WTC11 (cell line): ENCODE measurements around the gene NSUN7. TPM values are rescaled to one million over a fixed set of nuclear protein-coding genes. Genes with fewer than 3 reads are reported as not detected.

ENCODE experiments used
- ATAC-seq: fragments of 200-7000 bp; cut with Tn5 transposase; 2 replicates; pipeline ENCODE4 v1.10.0; 2021; ENCODE audit warnings: mild to moderate bottlenecking, moderate library complexity
- CTCF ChIA-PET: fragments of 300-600 bp; sonication (Branson Sonifier 250); formaldehyde crosslinking; loops from one replicate; lab custom pipeline; 2021; ENCODE audit warnings: antibody characterized with exemption; lab: Charles Lee
- POLR2A ChIA-PET: fragments of 350-600 bp; sonication (Branson Sonifier 250); formaldehyde crosslinking; loops from one replicate; lab custom pipeline; 2021; ENCODE audit warnings: antibody characterized with exemption; lab: Charles Lee
- DNase-seq: peaks from one replicate; pipeline ENCODE4 v3.0.0; 2021; ENCODE audit warnings: low spot score
- H3K27ac Mint-ChIP-seq: 2 replicates; pipeline ENCODE4 v1.8.0; 2021; ENCODE audit warnings: mixed read lengths
- H3K27me3 Mint-ChIP-seq: 2 replicates; pipeline ENCODE4 v1.8.0; 2021; ENCODE audit warnings: low read depth, mild to moderate bottlenecking, moderate library complexity, mixed read lengths
- H3K36me3 Mint-ChIP-seq: 2 replicates; pipeline ENCODE4 v1.8.0; 2021; ENCODE audit warnings: mixed read lengths
- H3K4me1 Mint-ChIP-seq: 2 replicates; pipeline ENCODE4 v1.8.0; 2022; ENCODE audit warnings: mixed read lengths
- H3K4me3 Mint-ChIP-seq: 2 replicates; pipeline ENCODE4 v1.8.0; 2021; ENCODE audit warnings: mild to moderate bottlenecking, moderate library complexity, mixed read lengths
- H3K9me3 Mint-ChIP-seq: 2 replicates; pipeline ENCODE4 v1.8.0; 2021; ENCODE audit warnings: mixed read lengths
- CREM ChIP-seq: sonication (generic); formaldehyde crosslinking; IDR thresholded peaks from 2 replicates; pipeline ENCODE4 v1.8.1; 2022; ENCODE audit warnings: mild to moderate bottlenecking, missing genetic modification reagents, moderate library complexity
- EMX1 ChIP-seq: fragments of 250-450 bp; sonication (Bioruptor Pico); IDR thresholded peaks from 2 replicates; pipeline ENCODE4 v1.8.0; 2021; ENCODE audit warnings: mild to moderate bottlenecking
- FOXK1 ChIP-seq: sonication (generic); formaldehyde crosslinking; IDR thresholded peaks from 2 replicates; pipeline ENCODE4 v1.8.0; 2022; ENCODE audit warnings: mild to moderate bottlenecking, moderate library complexity, missing genetic modification reagents
- HMGA2 ChIP-seq: fragments of 250-450 bp; sonication (Bioruptor Pico); IDR thresholded peaks from 2 replicates; pipeline ENCODE4 v1.4.0; 2021; ENCODE audit warnings: mild to moderate bottlenecking, moderate library complexity
- JAZF1 ChIP-seq: fragments of 250-450 bp; sonication (Bioruptor Pico); IDR thresholded peaks from 2 replicates; pipeline ENCODE4 v1.9.0; 2021; ENCODE audit warnings: moderate library complexity, mild to moderate bottlenecking, inconsistent platforms
- NFE2L1 ChIP-seq: sonication (generic); formaldehyde crosslinking; IDR thresholded peaks from 2 replicates; pipeline ENCODE4 v1.8.1; 2023; ENCODE audit warnings: missing genetic modification reagents
- RORB ChIP-seq: fragments of 250-450 bp; sonication (Bioruptor Pico); IDR thresholded peaks from 2 replicates; pipeline ENCODE4 v1.9.0; 2021; ENCODE audit warnings: mild to moderate bottlenecking
- SMAD4 ChIP-seq: sonication (generic); formaldehyde crosslinking; IDR thresholded peaks from 2 replicates; pipeline ENCODE4 v1.8.0; 2022; ENCODE audit warnings: mild to moderate bottlenecking, missing genetic modification reagents
- TEAD4 ChIP-seq: sonication (generic); formaldehyde crosslinking; IDR thresholded peaks from 2 replicates; pipeline ENCODE4 v1.8.0; 2022; ENCODE audit warnings: mild to moderate bottlenecking, missing genetic modification reagents
- TP53 ChIP-seq: sonication (generic); formaldehyde crosslinking; IDR thresholded peaks from 2 replicates; pipeline ENCODE4 v1.8.1; 2023; ENCODE audit warnings: mild to moderate bottlenecking, missing genetic modification reagents
- ZNF121 ChIP-seq: sonication (generic); formaldehyde crosslinking; IDR thresholded peaks from 2 replicates; pipeline ENCODE4 v1.8.0; 2023; ENCODE audit warnings: missing genetic modification reagents
- ZNF138 ChIP-seq: sonication (generic); formaldehyde crosslinking; conservative IDR thresholded peaks from 2 replicates; pipeline ENCODE4 v1.8.1; 2022; ENCODE audit warnings: mild to moderate bottlenecking, moderate library complexity, missing genetic modification reagents
- ZNF232 ChIP-seq: sonication (generic); formaldehyde crosslinking; IDR thresholded peaks from 2 replicates; pipeline ENCODE4 v1.8.0; 2022; ENCODE audit warnings: mild to moderate bottlenecking, missing genetic modification reagents
- ZNF263 ChIP-seq: sonication (generic); formaldehyde crosslinking; IDR thresholded peaks from 2 replicates; pipeline ENCODE4 v1.8.1; 2022; ENCODE audit warnings: low read depth, mild to moderate bottlenecking, moderate library complexity, missing genetic modification reagents
- total RNA-seq: library from RNA; stranded (reverse); gene quantifications from 3 replicates; pipeline ENCODE4 v1.2.3, GENCODE V29; 2021
- TF ChIP-seq, protein P1 (sequence below): sonication (generic); formaldehyde crosslinking; IDR thresholded peaks from 2 replicates; pipeline ENCODE4 v1.8.1; 2023; ENCODE audit warnings: mild to moderate bottlenecking, missing genetic modification reagents, moderate library complexity
- TF ChIP-seq, protein P2 (sequence below): sonication (generic); formaldehyde crosslinking; IDR thresholded peaks from 2 replicates; pipeline ENCODE4 v1.8.0; 2022; ENCODE audit warnings: mild to moderate bottlenecking, missing genetic modification reagents
- TF ChIP-seq, protein P3 (sequence below): sonication (generic); formaldehyde crosslinking; IDR thresholded peaks from 2 replicates; pipeline ENCODE4 v1.8.0; 2023; ENCODE audit warnings: mild to moderate bottlenecking, missing genetic modification reagents
- TF ChIP-seq, protein P4 (sequence below): sonication (generic); formaldehyde crosslinking; IDR thresholded peaks from 2 replicates; pipeline ENCODE4 v1.8.1; 2023; ENCODE audit warnings: mild to moderate bottlenecking, missing genetic modification reagents
- TF ChIP-seq, protein P5 (sequence below): fragments of 250-450 bp; sonication (Bioruptor Pico); IDR thresholded peaks from 2 replicates; pipeline ENCODE4 v1.9.0; 2021; ENCODE audit warnings: moderate library complexity, mild to moderate bottlenecking, inconsistent platforms, borderline replicate concordance
- TF ChIP-seq, protein P6 (sequence below): sonication (generic); formaldehyde crosslinking; IDR thresholded peaks from 2 replicates; pipeline ENCODE4 v1.8.1; 2023; ENCODE audit warnings: mild to moderate bottlenecking, moderate library complexity, missing genetic modification reagents
- TF ChIP-seq, protein P7 (sequence below): sonication (generic); formaldehyde crosslinking; IDR thresholded peaks from 2 replicates; pipeline ENCODE4 v1.8.0; 2022; ENCODE audit warnings: missing genetic modification reagents

The NSUN7 gene
- total RNA-seq, 1 experiment from 2014 or later: 24.1 TPM

DNA sequence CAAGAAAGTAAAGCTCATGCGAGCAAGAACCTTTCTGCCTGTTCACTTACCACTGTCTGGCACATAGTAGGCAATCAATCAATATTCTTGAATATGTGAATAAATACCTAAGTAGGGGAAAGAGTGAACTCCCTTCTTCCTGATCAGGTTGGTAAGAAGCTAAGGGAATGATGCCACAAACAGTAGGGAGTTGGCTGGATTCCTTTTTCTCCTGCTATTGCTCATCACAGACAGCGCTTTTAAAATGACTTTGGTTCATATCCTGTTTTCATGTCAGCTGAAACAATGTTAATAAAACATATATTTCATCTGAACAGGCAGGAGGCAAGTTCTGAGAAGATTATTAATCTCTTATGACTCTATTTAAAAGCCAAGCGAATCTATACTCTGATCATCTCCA lies 99.2 kb downstream of the NSUN7 start:
- DNase-seq: no peak
- ChIA-PET CTCF (interaction anchor here (0.6 to 3.4 kb wide), 8 partner anchors 8 to 365 kb away, joined by 3 to 22 read pairs (median 4); partner anchors contain the start of gene APBB2), POLR2A (interaction anchor here (0.6 kb wide), 1 partner anchor 15 kb away, joined by 3 read pairs; no protein-coding TSS in a partner anchor)
- ATAC-seq: no peak
- H3K9me3 Mint-ChIP-seq: no peaks in the 10 kb centered on the region
- no peaks in the 10 kb centered on the region for H3K27me3 Mint-ChIP-seq
- peaks cover 10% of the 10 kb centered on the region; the same call in 1 of the 2 replicates for H3K36me3 Mint-ChIP-seq
- peak overlapping the region; percentile 52; the same call in 1 of the 2 replicates for H3K27ac Mint-ChIP-seq
- peaks cover 38% of the 10 kb centered on the region for H3K4me1 Mint-ChIP-seq
- H3K4me3 Mint-ChIP-seq: no peak overlapping the region
- TF ChIP-seq RORB (CRISPR knock-in tag) (no peak), FOXK1 (CRISPR knock-in tag) (no peak), TP53 (CRISPR knock-in tag) (no peak), SMAD4 (no peak), JAZF1 (CRISPR knock-in tag) (no peak), ZNF232 (CRISPR knock-in tag) (no peak), NFE2L1 (CRISPR knock-in tag) (no peak)
- TF ChIP-seq, protein P1, sequence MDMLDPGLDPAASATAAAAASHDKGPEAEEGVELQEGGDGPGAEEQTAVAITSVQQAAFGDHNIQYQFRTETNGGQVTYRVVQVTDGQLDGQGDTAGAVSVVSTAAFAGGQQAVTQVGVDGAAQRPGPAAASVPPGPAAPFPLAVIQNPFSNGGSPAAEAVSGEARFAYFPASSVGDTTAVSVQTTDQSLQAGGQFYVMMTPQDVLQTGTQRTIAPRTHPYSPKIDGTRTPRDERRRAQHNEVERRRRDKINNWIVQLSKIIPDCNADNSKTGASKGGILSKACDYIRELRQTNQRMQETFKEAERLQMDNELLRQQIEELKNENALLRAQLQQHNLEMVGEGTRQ (CRISPR knock-in tag): no peak
- TF ChIP-seq, protein P2, sequence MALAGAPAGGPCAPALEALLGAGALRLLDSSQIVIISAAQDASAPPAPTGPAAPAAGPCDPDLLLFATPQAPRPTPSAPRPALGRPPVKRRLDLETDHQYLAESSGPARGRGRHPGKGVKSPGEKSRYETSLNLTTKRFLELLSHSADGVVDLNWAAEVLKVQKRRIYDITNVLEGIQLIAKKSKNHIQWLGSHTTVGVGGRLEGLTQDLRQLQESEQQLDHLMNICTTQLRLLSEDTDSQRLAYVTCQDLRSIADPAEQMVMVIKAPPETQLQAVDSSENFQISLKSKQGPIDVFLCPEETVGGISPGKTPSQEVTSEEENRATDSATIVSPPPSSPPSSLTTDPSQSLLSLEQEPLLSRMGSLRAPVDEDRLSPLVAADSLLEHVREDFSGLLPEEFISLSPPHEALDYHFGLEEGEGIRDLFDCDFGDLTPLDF (CRISPR knock-in tag): no peak

DNA sequence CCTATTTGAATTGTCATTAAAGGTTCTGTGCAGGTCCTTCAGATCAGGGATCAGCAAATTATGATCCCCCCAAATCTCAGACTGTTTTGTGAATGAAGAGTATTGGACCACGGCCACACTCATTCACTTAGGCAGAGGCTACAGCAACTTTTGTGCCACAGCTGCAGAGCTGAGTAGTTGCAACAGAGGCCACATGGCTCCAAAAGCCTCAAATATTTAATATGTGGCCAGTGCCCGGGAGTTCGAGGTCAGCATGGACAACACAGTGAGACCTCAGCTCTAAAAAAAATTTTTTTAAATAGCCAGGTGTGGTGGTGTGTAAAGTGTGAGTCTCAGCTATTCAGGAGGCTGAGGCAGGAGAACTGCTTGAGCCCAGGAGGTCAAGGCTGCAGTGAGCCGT lies 100.7 kb downstream of the NSUN7 start:
- TF ChIP-seq ZNF263 (CRISPR knock-in tag) (no peak), EMX1 (CRISPR knock-in tag) (no peak), CREM (no peak), TEAD4 (no peak), ZNF121 (CRISPR knock-in tag) (no peak), TP53 (CRISPR knock-in tag) (no peak), ZNF138 (CRISPR knock-in tag) (no peak), HMGA2 (CRISPR knock-in tag) (no peak)
- TF ChIP-seq, protein P3, sequence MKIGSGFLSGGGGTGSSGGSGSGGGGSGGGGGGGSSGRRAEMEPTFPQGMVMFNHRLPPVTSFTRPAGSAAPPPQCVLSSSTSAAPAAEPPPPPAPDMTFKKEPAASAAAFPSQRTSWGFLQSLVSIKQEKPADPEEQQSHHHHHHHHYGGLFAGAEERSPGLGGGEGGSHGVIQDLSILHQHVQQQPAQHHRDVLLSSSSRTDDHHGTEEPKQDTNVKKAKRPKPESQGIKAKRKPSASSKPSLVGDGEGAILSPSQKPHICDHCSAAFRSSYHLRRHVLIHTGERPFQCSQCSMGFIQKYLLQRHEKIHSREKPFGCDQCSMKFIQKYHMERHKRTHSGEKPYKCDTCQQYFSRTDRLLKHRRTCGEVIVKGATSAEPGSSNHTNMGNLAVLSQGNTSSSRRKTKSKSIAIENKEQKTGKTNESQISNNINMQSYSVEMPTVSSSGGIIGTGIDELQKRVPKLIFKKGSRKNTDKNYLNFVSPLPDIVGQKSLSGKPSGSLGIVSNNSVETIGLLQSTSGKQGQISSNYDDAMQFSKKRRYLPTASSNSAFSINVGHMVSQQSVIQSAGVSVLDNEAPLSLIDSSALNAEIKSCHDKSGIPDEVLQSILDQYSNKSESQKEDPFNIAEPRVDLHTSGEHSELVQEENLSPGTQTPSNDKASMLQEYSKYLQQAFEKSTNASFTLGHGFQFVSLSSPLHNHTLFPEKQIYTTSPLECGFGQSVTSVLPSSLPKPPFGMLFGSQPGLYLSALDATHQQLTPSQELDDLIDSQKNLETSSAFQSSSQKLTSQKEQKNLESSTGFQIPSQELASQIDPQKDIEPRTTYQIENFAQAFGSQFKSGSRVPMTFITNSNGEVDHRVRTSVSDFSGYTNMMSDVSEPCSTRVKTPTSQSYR: no peak
- TF ChIP-seq, protein P4, sequence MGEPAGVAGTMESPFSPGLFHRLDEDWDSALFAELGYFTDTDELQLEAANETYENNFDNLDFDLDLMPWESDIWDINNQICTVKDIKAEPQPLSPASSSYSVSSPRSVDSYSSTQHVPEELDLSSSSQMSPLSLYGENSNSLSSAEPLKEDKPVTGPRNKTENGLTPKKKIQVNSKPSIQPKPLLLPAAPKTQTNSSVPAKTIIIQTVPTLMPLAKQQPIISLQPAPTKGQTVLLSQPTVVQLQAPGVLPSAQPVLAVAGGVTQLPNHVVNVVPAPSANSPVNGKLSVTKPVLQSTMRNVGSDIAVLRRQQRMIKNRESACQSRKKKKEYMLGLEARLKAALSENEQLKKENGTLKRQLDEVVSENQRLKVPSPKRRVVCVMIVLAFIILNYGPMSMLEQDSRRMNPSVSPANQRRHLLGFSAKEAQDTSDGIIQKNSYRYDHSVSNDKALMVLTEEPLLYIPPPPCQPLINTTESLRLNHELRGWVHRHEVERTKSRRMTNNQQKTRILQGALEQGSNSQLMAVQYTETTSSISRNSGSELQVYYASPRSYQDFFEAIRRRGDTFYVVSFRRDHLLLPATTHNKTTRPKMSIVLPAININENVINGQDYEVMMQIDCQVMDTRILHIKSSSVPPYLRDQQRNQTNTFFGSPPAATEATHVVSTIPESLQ (CRISPR knock-in tag): no peak
- TF ChIP-seq, protein P5, sequence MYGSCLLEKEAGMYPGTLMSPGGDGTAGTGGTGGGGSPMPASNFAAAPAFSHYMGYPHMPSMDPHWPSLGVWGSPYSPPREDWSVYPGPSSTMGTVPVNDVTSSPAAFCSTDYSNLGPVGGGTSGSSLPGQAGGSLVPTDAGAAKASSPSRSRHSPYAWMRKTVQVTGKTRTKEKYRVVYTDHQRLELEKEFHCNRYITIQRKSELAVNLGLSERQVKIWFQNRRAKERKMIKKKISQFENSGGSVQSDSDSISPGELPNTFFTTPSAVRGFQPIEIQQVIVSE (CRISPR knock-in tag): no peak
- TF ChIP-seq, protein P6, sequence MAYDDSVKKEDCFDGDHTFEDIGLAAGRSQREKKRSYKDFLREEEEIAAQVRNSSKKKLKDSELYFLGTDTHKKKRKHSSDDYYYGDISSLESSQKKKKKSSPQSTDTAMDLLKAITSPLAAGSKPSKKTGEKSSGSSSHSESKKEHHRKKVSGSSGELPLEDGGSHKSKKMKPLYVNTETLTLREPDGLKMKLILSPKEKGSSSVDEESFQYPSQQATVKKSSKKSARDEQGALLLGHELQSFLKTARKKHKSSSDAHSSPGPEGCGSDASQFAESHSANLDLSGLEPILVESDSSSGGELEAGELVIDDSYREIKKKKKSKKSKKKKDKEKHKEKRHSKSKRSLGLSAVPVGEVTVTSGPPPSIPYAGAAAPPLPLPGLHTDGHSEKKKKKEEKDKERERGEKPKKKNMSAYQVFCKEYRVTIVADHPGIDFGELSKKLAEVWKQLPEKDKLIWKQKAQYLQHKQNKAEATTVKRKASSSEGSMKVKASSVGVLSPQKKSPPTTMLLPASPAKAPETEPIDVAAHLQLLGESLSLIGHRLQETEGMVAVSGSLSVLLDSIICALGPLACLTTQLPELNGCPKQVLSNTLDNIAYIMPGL (CRISPR knock-in tag): no peak
- TF ChIP-seq, protein P7, sequence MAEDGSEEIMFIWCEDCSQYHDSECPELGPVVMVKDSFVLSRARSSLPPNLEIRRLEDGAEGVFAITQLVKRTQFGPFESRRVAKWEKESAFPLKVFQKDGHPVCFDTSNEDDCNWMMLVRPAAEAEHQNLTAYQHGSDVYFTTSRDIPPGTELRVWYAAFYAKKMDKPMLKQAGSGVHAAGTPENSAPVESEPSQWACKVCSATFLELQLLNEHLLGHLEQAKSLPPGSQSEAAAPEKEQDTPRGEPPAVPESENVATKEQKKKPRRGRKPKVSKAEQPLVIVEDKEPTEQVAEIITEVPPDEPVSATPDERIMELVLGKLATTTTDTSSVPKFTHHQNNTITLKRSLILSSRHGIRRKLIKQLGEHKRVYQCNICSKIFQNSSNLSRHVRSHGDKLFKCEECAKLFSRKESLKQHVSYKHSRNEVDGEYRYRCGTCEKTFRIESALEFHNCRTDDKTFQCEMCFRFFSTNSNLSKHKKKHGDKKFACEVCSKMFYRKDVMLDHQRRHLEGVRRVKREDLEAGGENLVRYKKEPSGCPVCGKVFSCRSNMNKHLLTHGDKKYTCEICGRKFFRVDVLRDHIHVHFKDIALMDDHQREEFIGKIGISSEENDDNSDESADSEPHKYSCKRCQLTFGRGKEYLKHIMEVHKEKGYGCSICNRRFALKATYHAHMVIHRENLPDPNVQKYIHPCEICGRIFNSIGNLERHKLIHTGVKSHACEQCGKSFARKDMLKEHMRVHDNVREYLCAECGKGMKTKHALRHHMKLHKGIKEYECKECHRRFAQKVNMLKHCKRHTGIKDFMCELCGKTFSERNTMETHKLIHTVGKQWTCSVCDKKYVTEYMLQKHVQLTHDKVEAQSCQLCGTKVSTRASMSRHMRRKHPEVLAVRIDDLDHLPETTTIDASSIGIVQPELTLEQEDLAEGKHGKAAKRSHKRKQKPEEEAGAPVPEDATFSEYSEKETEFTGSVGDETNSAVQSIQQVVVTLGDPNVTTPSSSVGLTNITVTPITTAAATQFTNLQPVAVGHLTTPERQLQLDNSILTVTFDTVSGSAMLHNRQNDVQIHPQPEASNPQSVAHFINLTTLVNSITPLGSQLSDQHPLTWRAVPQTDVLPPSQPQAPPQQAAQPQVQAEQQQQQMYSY (CRISPR knock-in tag): no peak
- TF ChIP-seq, all 79 proteins: peak for 0
- Mint-ChIP-seq H3K9me3 (no peaks in the 10 kb centered on the region), H3K4me1 (peaks cover 40% of the 10 kb centered on the region), H3K27me3 (no peaks in the 10 kb centered on the region), H3K36me3 (peaks cover 13% of the 10 kb centered on the region; the same call in 1 of the 2 replicates), H3K4me3 (no peak overlapping the region), H3K27ac (no peak overlapping the region)
- ChIA-PET POLR2A (no interaction called here), CTCF (interaction anchor here (2.5 to 3.4 kb wide), 2 partner anchors 9 to 47 kb away, joined by 14 to 22 read pairs; no protein-coding TSS in a partner anchor)
- ATAC-seq: no peak
- DNase-seq: no peak
